ENCODE data around the gene VPS16.

The VPS16 gene

DNA sequence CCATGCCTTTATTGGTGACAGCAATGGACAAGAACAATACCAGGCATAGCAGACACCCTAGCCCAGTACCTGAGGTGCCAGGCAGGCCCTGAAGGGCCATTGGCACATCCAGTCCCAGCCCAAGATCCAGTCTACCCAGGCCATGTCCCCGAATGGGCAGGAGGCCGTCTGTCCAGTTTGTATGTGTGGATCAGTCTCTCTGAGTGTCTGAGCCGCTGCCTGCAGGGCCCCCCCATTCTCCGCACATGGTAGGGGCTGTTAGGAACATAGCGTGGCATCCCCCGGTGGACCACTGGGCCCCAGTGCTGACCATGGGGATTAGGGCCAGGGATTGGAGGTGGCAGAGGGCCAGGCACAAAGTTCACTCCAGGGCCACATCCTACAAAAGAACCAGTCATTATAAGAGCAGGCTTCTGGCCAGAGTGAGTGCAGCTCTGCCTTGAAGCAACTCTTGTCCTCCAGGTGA is 5.2 kb upstream of the VPS16 start:
- DNase-seq = no peak

DNA sequence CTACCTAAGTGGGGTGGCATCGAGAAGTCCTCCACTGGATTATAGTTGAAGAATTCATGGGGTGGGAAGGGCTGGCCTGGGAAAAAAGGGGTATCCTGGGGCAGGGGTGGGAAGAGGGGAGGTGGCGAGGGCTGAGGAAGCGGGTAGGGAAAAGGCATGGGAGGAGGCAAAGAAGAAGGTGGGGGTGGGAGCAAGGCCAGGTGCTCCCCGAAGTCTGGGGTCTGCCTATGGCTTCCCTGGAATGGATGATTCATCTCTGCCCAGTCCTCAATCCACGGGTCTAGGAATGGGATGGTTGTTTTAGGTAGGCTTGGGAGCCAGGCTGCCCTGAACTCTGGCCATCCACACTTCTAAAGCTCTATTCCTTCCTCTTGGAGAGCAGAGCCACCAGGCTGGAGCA is 4.5 kb upstream of the VPS16 start:
- DNase-seq = no peak

- DNase-seq = no peak
These were observed 3.2 kb upstream of the VPS16 start for GRCh38 chr20:2837221-2837960.

GRCh38 chr20:2838170-2838797 is 2.3 kb upstream of the VPS16 start:
- no peak for DNase-seq

- DNase-seq = no peak
These were observed 1.5 kb upstream of the VPS16 start for GRCh38 chr20:2838847-2839671.

DNA sequence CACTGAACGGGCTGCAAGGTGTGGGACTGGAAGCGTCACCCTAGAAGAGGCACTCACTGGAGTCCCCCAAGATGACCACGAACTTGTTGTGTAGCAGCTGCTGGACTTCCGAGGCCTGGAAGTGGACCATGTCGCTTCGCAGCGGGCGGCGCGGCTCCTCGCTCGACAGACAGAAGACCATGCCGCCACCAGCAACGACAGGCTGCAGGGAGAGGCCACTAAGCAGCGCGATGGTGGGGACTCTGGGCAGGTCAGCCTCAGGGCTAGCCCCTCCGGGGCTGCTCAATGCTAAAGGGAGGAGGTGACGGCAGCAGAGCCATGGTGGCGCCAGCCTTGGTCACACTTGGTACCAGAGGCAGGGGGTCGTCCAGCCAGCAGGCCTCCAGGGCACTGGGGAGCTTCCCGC is 810 bp upstream of the VPS16 start:
- no peak for DNase-seq

DNA sequence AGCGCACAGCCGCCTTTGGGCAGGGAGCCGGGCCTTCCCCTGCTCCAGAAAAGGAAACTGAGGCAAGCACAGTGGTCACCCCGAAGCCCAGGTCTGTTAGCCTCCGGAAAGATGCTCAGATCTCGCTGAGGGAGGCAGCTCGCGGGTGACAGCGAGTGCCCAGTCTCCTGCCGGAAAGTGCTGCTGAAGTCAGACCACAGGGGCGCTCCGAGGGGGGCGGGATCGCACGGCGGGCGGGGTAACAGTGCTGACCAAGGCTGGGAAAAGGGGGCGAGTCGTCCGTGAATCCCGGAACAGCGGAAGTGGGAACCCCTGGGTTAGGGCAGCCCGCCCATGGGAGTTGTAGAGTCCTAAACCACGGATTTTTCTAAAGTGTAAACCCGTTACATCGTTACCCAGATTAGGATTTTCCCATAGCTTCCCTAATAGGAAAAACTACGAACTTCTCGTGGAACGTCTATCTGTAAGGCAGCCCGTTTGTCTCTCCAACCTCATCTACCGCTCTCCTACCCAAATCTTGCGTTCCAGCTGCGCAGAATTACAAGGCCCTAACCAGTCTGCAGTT is 504 bp downstream of the VPS16 start:
- DNase-seq = peak; percentile 26 to 69 (median 50)

DNA sequence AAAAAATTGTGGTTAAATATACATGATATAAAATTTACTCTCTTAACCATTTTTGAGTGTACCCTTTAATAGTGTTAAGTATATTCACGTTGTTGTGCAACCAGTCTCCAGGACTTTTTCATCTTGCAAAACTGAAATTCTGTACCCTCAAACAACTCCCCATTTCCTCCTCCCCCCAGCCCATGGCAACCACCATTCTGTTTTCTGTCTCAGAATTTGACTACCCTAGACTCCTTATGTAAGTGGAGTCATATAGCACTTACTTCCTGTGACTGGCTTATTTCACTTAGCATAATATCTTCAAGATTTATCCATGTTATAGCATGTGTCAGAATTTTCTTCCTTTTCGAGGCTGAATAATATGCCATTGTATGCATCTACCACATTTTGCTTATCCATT is 5.1 kb downstream of the VPS16 start:
- no peak for DNase-seq

DNA sequence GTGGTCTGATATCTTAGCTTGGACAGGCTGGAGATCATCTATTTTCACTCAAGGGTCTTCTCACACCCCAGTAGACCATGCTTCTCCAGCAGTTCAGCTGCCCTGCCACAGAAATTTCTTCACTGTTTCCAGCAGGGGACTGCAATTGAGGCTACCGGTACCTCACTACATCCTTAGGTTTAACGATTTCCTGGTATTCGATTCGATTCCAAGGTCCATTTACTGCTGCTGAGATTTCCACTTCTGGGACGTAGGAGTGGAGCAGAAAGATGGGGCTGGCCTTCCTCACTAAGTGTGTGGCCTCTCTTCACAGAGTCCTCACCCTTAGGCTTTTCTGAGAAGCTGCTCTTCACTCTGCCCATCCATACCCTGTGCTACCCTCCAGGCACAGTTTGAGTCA is 6.2 kb downstream of the VPS16 start:
- DNase-seq = no peak

- DNase-seq = no peak
These were observed 7.3 kb downstream of the VPS16 start for GRCh38 chr20:2847802-2848201.

GRCh38 chr20:2849529-2849928 is 9.0 kb downstream of the VPS16 start:
- DNase-seq = peak in 1 of 4 experiments; percentile 34

GRCh38 chr20:2851086-2851485 is 10.5 kb downstream of the VPS16 start:
- DNase-seq = no peak

- no peak for DNase-seq
These were observed 18.0 kb downstream of the VPS16 start for GRCh38 chr20:2858591-2858990.

- peak in 3 of 4 experiments; percentile 16 to 24 (median 16) for DNase-seq
These were observed 19.0 kb downstream of the VPS16 start for GRCh38 chr20:2859330-2860121.

GRCh38 chr20:2864626-2865025 is 24.1 kb downstream of the VPS16 start:
- no peak for DNase-seq

DNA sequence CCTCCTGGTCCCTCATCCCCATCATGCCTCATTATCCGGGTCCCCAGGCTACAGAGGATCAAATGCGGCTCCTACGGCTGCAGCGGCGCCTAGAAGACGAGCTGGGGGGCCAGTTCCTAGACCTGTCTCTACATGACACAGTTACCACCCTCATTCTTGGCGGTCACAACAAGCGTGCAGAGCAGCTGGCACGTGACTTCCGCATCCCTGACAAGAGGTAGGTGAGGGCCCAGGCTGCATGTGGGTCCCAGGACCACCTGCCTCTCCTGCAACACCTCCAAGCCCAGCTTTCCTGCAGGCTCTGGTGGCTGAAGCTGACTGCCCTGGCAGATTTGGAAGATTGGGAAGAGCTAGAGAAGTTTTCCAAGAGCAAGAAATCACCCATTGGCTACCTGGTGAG is 24.6 kb downstream of the VPS16 start:
- DNase-seq = no peak

GRCh38 chr20:2865630-2866029 is 25.1 kb downstream of the VPS16 start:
- peak in 1 of 4 experiments; percentile 27 for DNase-seq

DNA sequence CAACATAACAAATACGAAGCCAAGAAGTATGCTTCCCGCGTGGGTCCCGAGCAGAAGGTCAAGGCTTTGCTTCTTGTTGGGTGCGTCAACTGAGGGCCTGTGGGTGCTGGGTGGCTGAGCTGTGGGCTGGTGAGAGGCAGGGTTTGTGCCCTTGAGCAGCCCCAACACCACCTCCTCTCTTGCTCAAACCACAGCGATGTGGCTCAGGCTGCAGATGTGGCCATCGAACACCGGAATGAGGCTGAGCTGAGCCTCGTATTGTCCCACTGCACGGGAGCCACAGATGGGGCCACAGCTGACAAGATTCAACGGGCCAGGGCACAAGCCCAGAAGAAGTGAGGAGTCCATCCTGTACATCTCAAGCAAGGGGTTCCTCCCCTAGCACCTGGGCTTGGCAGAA is 25.7 kb downstream of the VPS16 start:
- no peak for DNase-seq

DNA sequence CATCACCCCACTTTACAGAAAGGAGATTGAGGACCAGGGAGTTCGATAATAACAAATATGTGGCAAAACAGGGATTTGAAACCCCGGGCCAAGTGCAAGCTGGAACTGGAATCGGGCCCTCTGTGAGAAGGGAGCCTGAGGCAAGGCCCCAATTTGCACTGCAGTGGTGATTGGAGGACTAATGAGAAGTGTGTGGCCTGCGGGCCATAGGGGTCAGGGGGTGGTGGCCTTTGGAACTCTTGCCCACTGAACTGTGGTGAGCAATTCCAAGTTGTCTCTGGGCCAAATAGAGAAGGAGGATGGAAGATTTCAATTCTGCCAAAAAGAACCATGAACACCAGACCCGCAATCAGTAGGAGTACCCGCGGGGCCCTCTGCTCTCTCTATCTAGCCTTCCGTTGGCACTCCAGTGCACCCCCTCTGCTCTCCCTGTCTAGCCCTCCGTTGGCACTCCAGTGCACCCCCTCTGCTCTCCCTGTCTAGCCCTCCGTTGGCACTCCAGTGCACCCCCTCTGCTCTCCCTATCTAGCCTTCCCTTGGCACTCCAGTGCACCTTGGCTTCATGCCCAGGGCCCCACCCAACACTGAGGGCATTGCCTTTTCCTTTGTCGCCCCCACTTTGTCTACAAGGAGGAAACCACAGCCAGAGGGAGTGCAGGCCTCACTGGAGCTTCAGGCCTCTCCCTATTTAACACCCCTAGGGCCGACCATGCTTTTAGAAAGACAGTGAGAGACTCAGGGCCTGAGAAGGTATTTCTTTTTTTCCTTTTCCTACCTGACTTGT is 26.7 kb downstream of the VPS16 start:
- DNase-seq = peak in 1 of 4 experiments; percentile 20

DNA sequence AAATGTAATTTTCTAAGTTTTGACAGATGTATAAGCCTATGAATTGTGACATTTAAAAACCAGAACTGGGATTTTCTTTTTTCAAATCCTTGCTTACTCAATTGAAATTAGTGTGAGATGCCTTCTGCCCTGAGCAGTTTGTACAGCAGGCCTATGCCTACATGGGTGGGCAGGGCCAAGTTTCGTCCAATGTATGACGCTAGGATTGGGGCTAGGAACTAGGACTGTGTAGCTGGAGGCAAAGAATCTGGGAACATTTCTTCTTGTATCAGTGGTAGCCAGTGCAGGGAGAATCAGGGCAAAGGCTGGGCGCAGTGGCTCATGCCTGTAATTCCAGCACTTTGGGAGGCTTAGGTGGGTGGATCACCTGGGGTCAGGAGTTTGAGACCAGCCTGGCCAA is 28.8 kb downstream of the VPS16 start:
- DNase-seq = no peak

DNA sequence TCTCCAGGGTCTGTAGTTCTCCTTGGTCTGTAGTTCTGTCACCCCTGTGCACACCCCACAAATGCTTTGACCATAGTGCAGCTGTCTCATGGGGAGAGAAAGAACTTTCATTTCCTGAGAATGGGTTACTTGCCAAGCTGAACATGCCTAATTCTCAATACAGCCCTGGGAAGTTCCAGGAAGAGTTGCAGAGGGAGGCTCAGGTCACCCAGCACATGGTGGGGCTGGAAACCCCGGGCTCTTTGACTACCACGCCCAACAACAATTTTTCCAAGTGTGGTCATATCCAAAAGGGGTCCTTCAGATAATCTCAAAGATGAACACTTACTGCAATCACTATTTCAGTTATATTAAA is 30.5 kb downstream of the VPS16 start:
- DNase-seq = no peak

Measured in suppressor macrophage (primary cell).